ENCODE data around the gene EGFLAM. TPM values are rescaled to one million over a fixed set of nuclear protein-coding genes. Genes with fewer than 3 reads are reported as not detected.

EGFLAM gene
- total and polyA plus RNA-seq, 2 experiments from 2014 or later, result 0.06 to 0.27 TPM

DNA sequence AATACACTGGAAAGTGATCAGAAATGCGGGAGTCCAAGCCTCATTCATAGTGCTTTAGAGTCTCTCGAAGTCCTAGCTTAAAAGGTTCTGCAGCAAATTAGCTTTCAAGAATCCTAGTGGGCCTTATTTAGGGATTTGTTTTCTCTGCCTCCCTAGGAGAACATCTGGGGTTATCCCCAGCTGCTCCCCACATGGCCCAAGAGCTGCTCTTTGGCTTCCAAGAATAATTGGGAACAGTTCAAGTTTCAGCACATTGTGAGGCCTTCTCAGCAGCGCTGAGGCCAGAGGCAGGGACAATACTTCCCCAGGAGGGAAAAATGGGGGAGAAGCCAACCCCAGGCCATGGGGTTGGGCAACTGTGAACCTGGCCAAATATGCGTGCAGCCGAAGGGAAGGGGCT lies 189.4 kb downstream of the EGFLAM start:
- Histone ChIP-seq H3K9me3 (ENCODE audit: low read depth) (no peaks in the 10 kb centered on the region), H3K27me3 (no peaks in the 10 kb centered on the region), H3K27ac (no peak overlapping the region), H3K4me3 (no peak overlapping the region), H3K36me3 (no peaks in the 10 kb centered on the region), H3K4me1 (ENCODE audit: low read depth) (no peaks in the 10 kb centered on the region)
- DNase-seq (ENCODE audit: low read depth in 1 of 2, low spot score in 1 of 2), result peak in 1 of 2 donors; percentile 35
- TF ChIP-seq, protein P1, sequence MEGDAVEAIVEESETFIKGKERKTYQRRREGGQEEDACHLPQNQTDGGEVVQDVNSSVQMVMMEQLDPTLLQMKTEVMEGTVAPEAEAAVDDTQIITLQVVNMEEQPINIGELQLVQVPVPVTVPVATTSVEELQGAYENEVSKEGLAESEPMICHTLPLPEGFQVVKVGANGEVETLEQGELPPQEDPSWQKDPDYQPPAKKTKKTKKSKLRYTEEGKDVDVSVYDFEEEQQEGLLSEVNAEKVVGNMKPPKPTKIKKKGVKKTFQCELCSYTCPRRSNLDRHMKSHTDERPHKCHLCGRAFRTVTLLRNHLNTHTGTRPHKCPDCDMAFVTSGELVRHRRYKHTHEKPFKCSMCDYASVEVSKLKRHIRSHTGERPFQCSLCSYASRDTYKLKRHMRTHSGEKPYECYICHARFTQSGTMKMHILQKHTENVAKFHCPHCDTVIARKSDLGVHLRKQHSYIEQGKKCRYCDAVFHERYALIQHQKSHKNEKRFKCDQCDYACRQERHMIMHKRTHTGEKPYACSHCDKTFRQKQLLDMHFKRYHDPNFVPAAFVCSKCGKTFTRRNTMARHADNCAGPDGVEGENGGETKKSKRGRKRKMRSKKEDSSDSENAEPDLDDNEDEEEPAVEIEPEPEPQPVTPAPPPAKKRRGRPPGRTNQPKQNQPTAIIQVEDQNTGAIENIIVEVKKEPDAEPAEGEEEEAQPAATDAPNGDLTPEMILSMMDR (IDR thresholded peaks at IDR 0.05; ENCODE audit: low read depth, low read length), result no peak

DNA sequence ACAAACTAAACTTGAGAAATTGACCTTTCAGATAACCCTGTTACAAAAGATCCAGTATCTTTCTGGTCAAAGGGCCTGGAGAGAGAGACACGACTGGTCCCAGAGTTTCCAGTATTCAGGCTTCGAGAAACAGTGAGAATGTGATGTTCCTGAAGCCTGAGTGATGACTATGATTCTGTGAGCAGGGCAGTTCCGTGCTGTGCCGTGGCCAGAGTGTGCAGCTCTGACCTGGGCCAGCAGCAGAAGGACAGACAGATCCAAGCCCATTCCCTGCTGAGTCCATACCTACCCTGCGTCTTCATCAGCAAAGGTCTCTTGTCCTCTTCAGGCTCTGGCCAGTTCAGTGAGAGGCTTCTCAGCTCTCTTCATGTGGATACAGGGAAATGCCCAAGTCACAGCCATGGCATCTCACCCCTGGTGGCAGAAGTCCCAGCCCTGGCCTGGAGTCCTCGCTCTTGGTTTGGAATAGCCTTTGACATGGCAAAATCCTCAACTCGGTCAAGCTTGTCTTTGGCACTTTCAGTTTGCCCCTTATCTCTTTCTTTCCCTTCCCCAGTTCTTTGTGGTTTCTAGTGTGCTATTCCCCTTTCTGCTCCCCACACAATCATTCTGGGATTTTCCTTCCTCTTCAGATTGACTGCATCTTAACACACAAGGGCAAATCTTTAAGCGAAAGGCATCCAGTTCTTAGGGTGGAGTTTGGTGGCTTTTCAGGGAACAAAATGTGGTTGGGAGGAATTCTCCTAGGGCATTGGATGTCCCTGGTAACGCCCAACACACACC lies 190.4 kb downstream of the EGFLAM start:
- no peaks in the 10 kb centered on the region for H3K27me3 ChIP-seq
- TF ChIP-seq, protein P1 (IDR thresholded peaks at IDR 0.05; ENCODE audit: low read depth, low read length), result no peak
- DNase-seq (ENCODE audit: low read depth in 1 of 2, low spot score in 1 of 2), result peak in 1 of 2 donors; percentile 61
- H3K27ac ChIP-seq, result no peak overlapping the region
- H3K4me3 ChIP-seq, result no peak overlapping the region
- no peaks in the 10 kb centered on the region for H3K4me1 ChIP-seq (ENCODE audit: low read depth)
- no peaks in the 10 kb centered on the region for H3K9me3 ChIP-seq (ENCODE audit: low read depth)
- H3K36me3 ChIP-seq, result no peaks in the 10 kb centered on the region

DNA sequence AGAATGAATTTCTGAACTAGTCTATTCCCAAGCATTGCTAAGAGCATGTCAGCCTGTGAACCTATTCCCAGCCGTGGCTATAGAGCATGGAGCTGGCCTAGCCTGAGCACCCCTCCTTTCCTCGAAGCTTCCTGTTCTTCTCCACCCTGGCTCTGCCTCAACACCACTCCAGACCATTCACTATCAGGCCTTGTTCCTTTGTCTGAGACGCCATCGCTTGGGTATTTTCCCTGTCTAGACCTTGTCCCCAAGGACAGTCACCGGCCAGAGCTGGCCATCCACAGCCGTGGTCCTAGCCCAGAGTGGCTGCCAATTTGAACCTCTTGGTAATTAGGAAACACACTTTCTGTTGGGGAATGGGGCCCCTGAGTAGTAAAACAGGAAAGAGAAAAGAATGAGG lies 192.3 kb downstream of the EGFLAM start:
- H3K27me3 ChIP-seq, result no peaks in the 10 kb centered on the region
- H3K36me3 ChIP-seq, result no peaks in the 10 kb centered on the region
- H3K4me3 ChIP-seq, result no peak overlapping the region
- TF ChIP-seq, protein P1 (IDR thresholded peaks at IDR 0.05; ENCODE audit: low read depth, low read length), result no peak
- no peak overlapping the region for H3K27ac ChIP-seq
- no peaks in the 10 kb centered on the region for H3K9me3 ChIP-seq (ENCODE audit: low read depth)
- no peak for DNase-seq (ENCODE audit: low read depth in 1 of 2, low spot score in 1 of 2)
- H3K4me1 ChIP-seq (ENCODE audit: low read depth), result no peaks in the 10 kb centered on the region

DNA sequence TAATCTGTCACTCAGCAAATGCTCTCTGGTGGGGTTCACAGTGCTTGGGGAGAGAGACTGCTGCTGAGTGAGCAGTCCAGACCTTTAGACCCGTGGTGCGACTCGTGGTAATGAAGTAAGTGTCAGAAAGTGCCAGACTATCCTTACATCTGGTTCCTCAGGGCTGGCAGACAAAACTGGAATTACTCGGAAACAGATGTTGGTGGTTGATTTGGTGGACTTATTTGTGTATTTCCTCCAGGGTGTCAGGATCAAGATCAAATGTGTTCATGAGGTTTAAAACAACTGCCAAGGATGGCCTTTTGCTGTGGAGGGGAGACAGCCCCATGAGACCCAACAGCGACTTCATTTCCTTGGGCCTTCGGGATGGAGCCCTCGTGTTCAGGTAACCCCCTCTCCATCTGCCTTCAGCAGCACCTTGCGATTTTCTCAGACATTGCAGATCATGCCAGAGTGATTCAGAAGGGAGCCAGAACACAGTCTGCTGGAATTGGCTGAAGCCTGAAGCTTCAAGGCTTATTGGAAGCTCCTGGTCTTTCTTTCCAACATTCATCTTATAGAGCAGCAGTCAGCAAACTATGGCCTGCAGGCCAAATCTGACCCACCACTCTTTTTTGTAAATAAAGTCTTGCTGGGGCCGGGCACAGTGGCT lies 192.8 kb downstream of the EGFLAM start:
- TF ChIP-seq, protein P1 (IDR thresholded peaks at IDR 0.05; ENCODE audit: low read depth, low read length), result no peak
- H3K4me1 ChIP-seq (ENCODE audit: low read depth), result no peaks in the 10 kb centered on the region
- no peak overlapping the region for H3K4me3 ChIP-seq
- H3K27ac ChIP-seq, result no peak overlapping the region
- no peaks in the 10 kb centered on the region for H3K27me3 ChIP-seq
- no peaks in the 10 kb centered on the region for H3K36me3 ChIP-seq
- H3K9me3 ChIP-seq (ENCODE audit: low read depth), result no peaks in the 10 kb centered on the region
- no peak for DNase-seq (ENCODE audit: low read depth in 1 of 2, low spot score in 1 of 2)

DNA sequence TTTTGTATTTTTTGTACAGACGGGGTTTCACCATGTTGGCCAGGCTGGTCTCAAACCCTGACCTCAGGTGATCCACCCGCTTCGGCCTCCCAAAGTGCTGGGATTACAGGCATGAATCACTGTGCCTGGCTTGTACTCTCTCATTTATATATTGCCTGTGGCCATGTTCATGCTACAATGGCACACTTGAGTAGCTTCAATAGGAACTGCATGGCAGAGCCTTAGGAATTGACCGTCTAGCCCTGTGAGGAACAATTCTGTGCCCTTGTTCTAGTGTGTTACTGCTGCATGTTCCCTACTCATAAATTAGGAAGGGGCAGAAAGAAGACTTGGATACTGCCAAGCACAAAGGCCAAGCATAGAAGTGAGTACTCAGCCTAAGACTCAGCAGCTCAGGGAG lies 193.8 kb downstream of the EGFLAM start:
- DNase-seq (ENCODE audit: low read depth in 1 of 2, low spot score in 1 of 2), result no peak
- Histone ChIP-seq H3K27ac (no peak overlapping the region), H3K27me3 (no peaks in the 10 kb centered on the region), H3K9me3 (ENCODE audit: low read depth) (no peaks in the 10 kb centered on the region), H3K4me1 (ENCODE audit: low read depth) (no peaks in the 10 kb centered on the region), H3K36me3 (no peaks in the 10 kb centered on the region), H3K4me3 (no peak overlapping the region)
- TF ChIP-seq, protein P1 (IDR thresholded peaks at IDR 0.05; ENCODE audit: low read depth, low read length), result no peak
